Upper lobe of left lung (tissue), 6 donors: ENCODE results near the gene KITLG. TPM values are rescaled to one million over a fixed set of nuclear protein-coding genes. Genes with fewer than 3 reads are reported as not detected.

ENCODE experiments used
- ATAC-seq, 2 donors: fragments of 200-7000 bp; cut with Tn5 transposase; one replicate each; pipeline ENCODE4 v1.9.1; 2022; ENCODE audit warnings: mild to moderate bottlenecking in 2 of 2, moderate library complexity in 2 of 2; ENCODE audit not compliant: low FRiP score in 2 of 2
- DNase-seq, 2 donors: peaks; one replicate each; pipeline ENCODE4 v3.0.0-alpha.2; 2019 to 2020
- H3K27ac ChIP-seq, 4 donors: fragments of 200-600 bp; sonication (generic); one replicate each; pipeline ENCODE4 v1.5.1; 2016 to 2019
- H3K27me3 ChIP-seq, 4 donors: fragments of 200-600 bp; sonication (generic); one replicate each; pipeline ENCODE4 v1.5.1; 2017 to 2019
- H3K36me3 ChIP-seq, 4 donors: fragments of 200-600 bp; sonication (generic); one replicate each; pipeline ENCODE4 v1.5.1; 2016 to 2019
- H3K4me1 ChIP-seq, 4 donors: fragments of 200-600 bp; sonication (generic); one replicate each; pipeline ENCODE4 v1.5.1; 2018 to 2019
- H3K4me3 ChIP-seq, 4 donors: fragments of 200-600 bp; sonication (generic); one replicate each; pipeline ENCODE4 v1.5.1; 2017 to 2019; ENCODE audit warnings: mild to moderate bottlenecking in 2 of 4, moderate library complexity in 1 of 4
- H3K9me3 ChIP-seq, 4 donors: fragments of 200-600 bp; sonication (generic); one replicate each; pipeline ENCODE4 v1.5.1; 2018 to 2019
- EP300 ChIP-seq, 4 donors: sonication (generic); formaldehyde crosslinking; IDR thresholded peaks; one replicate each; pipeline ENCODE4 v1.5.1; 2017; ENCODE audit warnings: antibody characterized with exemption in 4 of 4, control low read depth in 2 of 4
- POLR2A ChIP-seq, 4 donors: fragments of 450-650 bp; IDR thresholded peaks; one replicate each; pipeline ENCODE4 v1.5.1; 2016 to 2017; ENCODE audit warnings: antibody characterized with exemption in 4 of 4, mild to moderate bottlenecking in 2 of 4
- POLR2AphosphoS5 ChIP-seq, 2 donors: sonication (generic); formaldehyde crosslinking; IDR thresholded peaks; one replicate each; pipeline ENCODE4 v1.5.1; 2017; ENCODE audit warnings: antibody characterized with exemption in 2 of 2
- WGBS, 2 donors: methylation state at CpG; one replicate each; pipeline ENCODE4 v1.1.5; 2017 to 2018; 5-methylcytosine and 5-hydroxymethylcytosine counted together
- small RNA-seq, 4 donors: library from RNA; depleted of rRNA; stranded (forward); fragments of <200 nt; gene quantifications; one replicate each; pipeline ENCODE3, GENCODE V24; 2016
- total RNA-seq, 6 donors: library from RNA; depleted of rRNA in 4 of 6; stranded (reverse); fragments of >200 nt in 4 of 6; gene quantifications; one replicate each; pipeline versions ENCODE4 v1.1.0 to v1.2.1, GENCODE V29; 2016 to 2021
- TF ChIP-seq, protein P1 (sequence below), 6 experiments: fragments of 450-650 bp in 4 of 6; fragments of 200-600 bp in 2 of 6; sonication (generic) in 2 of 6; IDR thresholded peaks; one replicate each; pipeline ENCODE4 v1.5.1; 2016 to 2019; ENCODE audit warnings: antibody characterized with exemption in 6 of 6
- donor health status: DM: no; HTN: no; CAD: no; lungs with moderate emphysema.
- donor health status: DM: no; HTN: yes; CAD: no; lungs with severe emphysema.

Gene KITLG
- total RNA-seq, 6 donors from 2014 or later: 10.2 to 72.7 (median 36.6) TPM

DNA sequence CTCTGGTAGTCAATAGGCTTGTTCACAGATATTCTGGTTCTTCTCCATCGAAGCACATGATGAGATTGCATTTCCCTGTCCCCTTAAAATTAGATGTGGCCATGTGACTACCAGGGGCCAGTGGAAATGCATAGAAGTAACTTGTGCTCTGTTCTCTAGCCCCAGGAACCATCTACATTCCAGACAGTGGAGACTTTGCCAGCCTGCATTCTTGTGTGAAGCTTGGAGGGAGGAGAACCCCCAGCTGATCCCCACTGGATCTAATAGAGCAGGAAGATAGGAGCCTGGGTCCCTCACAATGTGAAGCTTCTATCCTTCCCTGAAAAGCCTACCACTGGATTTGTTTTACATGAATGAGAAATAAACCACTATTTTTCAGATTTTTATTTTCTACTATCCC, 130.1 kb downstream of the KITLG start:
- Histone ChIP-seq H3K36me3 (no peaks in the 10 kb centered on the region), H3K4me1 (no peaks in the 10 kb centered on the region), H3K9me3 (no peaks in the 10 kb centered on the region), H3K27ac (no peak overlapping the region), H3K4me3 (no peak overlapping the region), H3K27me3 (no peaks in the 10 kb centered on the region)
- ATAC-seq (no peak), DNase-seq (no peak)
- TF ChIP-seq POLR2AphosphoS5 (IDR thresholded peaks at IDR 0.05) (no peak), EP300 (IDR thresholded peaks at IDR 0.05) (no peak), POLR2A (IDR thresholded peaks at IDR 0.05) (no peak)
- TF ChIP-seq, protein P1, sequence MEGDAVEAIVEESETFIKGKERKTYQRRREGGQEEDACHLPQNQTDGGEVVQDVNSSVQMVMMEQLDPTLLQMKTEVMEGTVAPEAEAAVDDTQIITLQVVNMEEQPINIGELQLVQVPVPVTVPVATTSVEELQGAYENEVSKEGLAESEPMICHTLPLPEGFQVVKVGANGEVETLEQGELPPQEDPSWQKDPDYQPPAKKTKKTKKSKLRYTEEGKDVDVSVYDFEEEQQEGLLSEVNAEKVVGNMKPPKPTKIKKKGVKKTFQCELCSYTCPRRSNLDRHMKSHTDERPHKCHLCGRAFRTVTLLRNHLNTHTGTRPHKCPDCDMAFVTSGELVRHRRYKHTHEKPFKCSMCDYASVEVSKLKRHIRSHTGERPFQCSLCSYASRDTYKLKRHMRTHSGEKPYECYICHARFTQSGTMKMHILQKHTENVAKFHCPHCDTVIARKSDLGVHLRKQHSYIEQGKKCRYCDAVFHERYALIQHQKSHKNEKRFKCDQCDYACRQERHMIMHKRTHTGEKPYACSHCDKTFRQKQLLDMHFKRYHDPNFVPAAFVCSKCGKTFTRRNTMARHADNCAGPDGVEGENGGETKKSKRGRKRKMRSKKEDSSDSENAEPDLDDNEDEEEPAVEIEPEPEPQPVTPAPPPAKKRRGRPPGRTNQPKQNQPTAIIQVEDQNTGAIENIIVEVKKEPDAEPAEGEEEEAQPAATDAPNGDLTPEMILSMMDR (IDR thresholded peaks at IDR 0.05): no peak
- WGBS, 2 donors: 55 to 88% methylated on average over 1 of the region's 1 CpG

DNA sequence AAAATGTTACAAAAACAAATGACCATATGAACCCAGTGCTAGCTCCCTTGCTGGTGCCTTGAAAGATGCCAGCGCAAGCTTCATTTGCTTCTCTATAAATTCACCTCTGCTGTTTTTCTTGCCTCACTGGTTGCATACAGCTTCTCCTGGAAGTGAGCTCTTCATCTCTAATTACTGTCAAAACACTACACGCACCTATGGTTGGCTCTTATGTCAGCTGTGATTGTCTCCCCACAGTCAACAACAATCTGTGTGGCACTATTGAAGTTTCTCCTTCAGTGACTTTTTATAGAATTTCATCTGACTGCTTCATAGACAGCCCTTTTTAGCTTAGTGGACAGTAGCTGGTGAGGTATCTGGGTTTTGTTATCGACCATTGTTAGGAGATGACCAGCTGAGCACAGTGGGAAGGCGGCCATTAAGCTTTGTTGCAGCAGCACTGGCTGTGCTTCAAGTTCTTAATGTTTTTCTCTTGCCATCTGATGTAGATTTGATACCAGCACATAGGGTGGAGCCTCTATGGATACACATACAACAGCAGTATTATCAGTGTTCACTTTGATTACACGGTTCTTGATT, 131.8 kb downstream of the KITLG start:
- DNase-seq (no peak), ATAC-seq (no peak)
- Histone ChIP-seq H3K27ac (no peak overlapping the region), H3K36me3 (no peaks in the 10 kb centered on the region), H3K4me3 (no peak overlapping the region), H3K4me1 (no peaks in the 10 kb centered on the region), H3K9me3 (no peaks in the 10 kb centered on the region), H3K27me3 (no peaks in the 10 kb centered on the region)
- 86 to 88% methylated on average over 5 of the region's 5 CpGs for WGBS, 2 donors
- no peak for TF ChIP-seq POLR2A (IDR thresholded peaks at IDR 0.05)
- TF ChIP-seq, protein P1 (IDR thresholded peaks at IDR 0.05): no peak
- TF ChIP-seq POLR2AphosphoS5 (IDR thresholded peaks at IDR 0.05): no peak
- no peak for TF ChIP-seq EP300 (IDR thresholded peaks at IDR 0.05)

DNA sequence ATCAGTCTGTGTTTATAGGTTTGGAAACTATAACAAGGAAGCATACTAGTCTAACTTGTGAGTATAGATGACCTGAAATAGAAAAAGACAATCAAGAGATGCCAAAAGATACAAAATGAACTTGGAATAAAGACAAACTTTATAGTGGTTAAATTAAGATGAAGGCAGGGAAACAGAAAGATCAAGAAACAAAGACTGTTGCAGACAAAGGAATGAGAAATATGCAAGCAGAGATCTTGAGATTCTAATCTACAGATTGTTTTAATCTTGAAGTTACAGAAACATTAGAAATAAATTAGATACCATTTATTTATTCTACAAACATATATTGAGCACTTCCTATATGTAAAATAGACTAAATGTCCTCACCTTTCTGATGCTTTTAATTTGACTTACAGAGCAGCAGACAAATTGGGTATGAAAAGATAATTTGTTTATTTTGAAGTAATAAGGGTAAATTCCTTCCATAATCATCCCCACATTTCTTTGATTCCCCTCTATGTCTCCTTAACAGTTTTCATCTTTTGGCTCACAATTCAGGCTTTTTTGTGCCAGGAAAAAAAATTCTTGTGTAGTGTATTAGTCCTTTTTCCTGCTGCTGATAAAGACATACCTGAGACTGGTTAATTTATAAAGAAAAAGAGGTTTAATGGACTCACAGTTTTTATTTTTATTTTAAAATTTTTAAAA, 134.4 kb downstream of the KITLG start:
- no peak for ATAC-seq

DNA sequence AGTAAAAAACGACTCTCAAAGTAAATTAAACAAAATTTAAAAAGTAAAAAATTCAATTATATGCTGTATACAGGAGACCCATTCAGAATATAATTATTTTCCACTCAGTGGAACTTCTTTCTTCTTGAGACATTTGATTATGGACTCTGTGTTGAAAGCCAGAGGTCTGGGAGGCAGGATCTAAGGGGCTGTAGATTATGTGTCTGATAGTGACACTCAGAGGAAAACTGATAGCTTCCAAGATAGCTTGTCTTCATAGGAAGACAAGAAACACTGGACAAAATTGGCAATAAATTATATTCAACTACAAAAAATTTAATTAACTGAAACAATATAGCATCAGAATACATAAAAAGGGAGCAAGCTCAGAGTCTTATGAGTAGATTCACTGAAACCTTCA, 135.8 kb downstream of the KITLG start:
- no peaks in the 10 kb centered on the region for H3K4me1 ChIP-seq
- H3K4me3 ChIP-seq: no peak overlapping the region
- H3K36me3 ChIP-seq: no peaks in the 10 kb centered on the region
- no peak for TF ChIP-seq POLR2A (IDR thresholded peaks at IDR 0.05)
- TF ChIP-seq, protein P1 (IDR thresholded peaks at IDR 0.05): no peak
- no peak for TF ChIP-seq EP300 (IDR thresholded peaks at IDR 0.05)
- no peak for TF ChIP-seq POLR2AphosphoS5 (IDR thresholded peaks at IDR 0.05)
- ATAC-seq (no peak), DNase-seq (no peak)
- no peaks in the 10 kb centered on the region for H3K27me3 ChIP-seq
- H3K27ac ChIP-seq: no peak overlapping the region
- WGBS, 2 donors: 69 to 74% methylated on average over 1 of the region's 1 CpG
- no peaks in the 10 kb centered on the region for H3K9me3 ChIP-seq

More for the DNA sequence above, 134.4 kb downstream of the KITLG start:
- DNase-seq: no peak
- no peak for TF ChIP-seq POLR2A (IDR thresholded peaks at IDR 0.05)
- TF ChIP-seq EP300 (IDR thresholded peaks at IDR 0.05): no peak
- TF ChIP-seq, protein P1 (IDR thresholded peaks at IDR 0.05): no peak
- TF ChIP-seq POLR2AphosphoS5 (IDR thresholded peaks at IDR 0.05): no peak
- H3K9me3 ChIP-seq: no peaks in the 10 kb centered on the region
- H3K36me3 ChIP-seq: no peaks in the 10 kb centered on the region
- H3K4me3 ChIP-seq: no peak overlapping the region
- H3K27ac ChIP-seq: no peak overlapping the region
- H3K4me1 ChIP-seq: no peaks in the 10 kb centered on the region
- H3K27me3 ChIP-seq: no peaks in the 10 kb centered on the region

Small RNAs within 50 kb of the gene (small RNA-seq; reads per million reads assigned to genes)
- 0 reads per million in 4 donors for gene RNU1-117P
